ENCODE data around the gene CMTM7. TPM values are rescaled to one million over a fixed set of nuclear protein-coding genes. Genes with fewer than 3 reads are reported as not detected.
"Not testable (repeated sequence)": the region's sequence is repeated elsewhere in the genome, so short reads cannot be mapped to it uniquely, and the experiment has no call there.

CMTM7 gene
- total RNA-seq, 1 experiment from 2014 or later: 1.7 TPM

- H3K36me3 ChIP-seq: no peaks in the 10 kb centered on the region
- H3K9me3 ChIP-seq: peaks cover 12% of the 10 kb centered on the region
- H3K27me3 ChIP-seq: no peaks in the 10 kb centered on the region
- no peak for DNase-seq
- H3K4me3 ChIP-seq: no peak overlapping the region
These were observed 31.3 kb downstream of the CMTM7 start for GRCh38 chr3:32422943-32423342.

GRCh38 chr3:32423534-32423933 lies 31.9 kb downstream of the CMTM7 start:
- no peak for DNase-seq
- Histone ChIP-seq H3K9me3 (peaks cover 12% of the 10 kb centered on the region), H3K36me3 (no peaks in the 10 kb centered on the region), H3K27me3 (no peaks in the 10 kb centered on the region), H3K4me3 (no peak overlapping the region)

- Histone ChIP-seq H3K36me3 (no peaks in the 10 kb centered on the region), H3K27me3 (no peaks in the 10 kb centered on the region), H3K4me3 (no peak overlapping the region), H3K9me3 (peaks cover 9% of the 10 kb centered on the region)
- DNase-seq: no peak
These were observed 32.4 kb downstream of the CMTM7 start for GRCh38 chr3:32423956-32424557.

- Histone ChIP-seq H3K27me3 (no peaks in the 10 kb centered on the region), H3K4me3 (no peak overlapping the region), H3K9me3 (peaks cover 8% of the 10 kb centered on the region), H3K36me3 (no peaks in the 10 kb centered on the region)
- DNase-seq: no peak
These were observed 33.1 kb downstream of the CMTM7 start for GRCh38 chr3:32424581-32425250.

- Histone ChIP-seq H3K36me3 (no peaks in the 10 kb centered on the region), H3K4me3 (no peak overlapping the region), H3K27me3 (no peaks in the 10 kb centered on the region), H3K9me3 (no peaks in the 10 kb centered on the region)
- no peak for DNase-seq
These were observed 36.7 kb downstream of the CMTM7 start for GRCh38 chr3:32428092-32429068.

GRCh38 chr3:32430900-32431299 lies 39.2 kb downstream of the CMTM7 start:
- no peak overlapping the region for H3K4me3 ChIP-seq
- H3K9me3 ChIP-seq: no peaks in the 10 kb centered on the region
- H3K36me3 ChIP-seq: no peaks in the 10 kb centered on the region
- DNase-seq: no peak
- no peaks in the 10 kb centered on the region for H3K27me3 ChIP-seq

GRCh38 chr3:32431481-32431880 lies 39.8 kb downstream of the CMTM7 start:
- DNase-seq: no peak
- no peaks in the 10 kb centered on the region for H3K27me3 ChIP-seq
- H3K36me3 ChIP-seq: no peaks in the 10 kb centered on the region
- no peaks in the 10 kb centered on the region for H3K9me3 ChIP-seq
- no peak overlapping the region for H3K4me3 ChIP-seq

- DNase-seq: no peak
- H3K27me3 ChIP-seq: no peaks in the 10 kb centered on the region
- H3K36me3 ChIP-seq: no peaks in the 10 kb centered on the region
- no peak overlapping the region for H3K4me3 ChIP-seq
- no peaks in the 10 kb centered on the region for H3K9me3 ChIP-seq
These were observed 40.5 kb downstream of the CMTM7 start for GRCh38 chr3:32432045-32432710.

- H3K27me3 ChIP-seq: no peaks in the 10 kb centered on the region
- no peaks in the 10 kb centered on the region for H3K36me3 ChIP-seq
- no peak overlapping the region for H3K4me3 ChIP-seq
- no peaks in the 10 kb centered on the region for H3K9me3 ChIP-seq
- DNase-seq: no peak
These were observed 41.3 kb downstream of the CMTM7 start for GRCh38 chr3:32432711-32433530.

GRCh38 chr3:32434206-32434605 lies 42.6 kb downstream of the CMTM7 start:
- Histone ChIP-seq H3K27me3 (no peaks in the 10 kb centered on the region), H3K9me3 (no peaks in the 10 kb centered on the region), H3K4me3 (no peak overlapping the region), H3K36me3 (no peaks in the 10 kb centered on the region)
- no peak for DNase-seq

GRCh38 chr3:32435911-32436815 lies 44.5 kb downstream of the CMTM7 start:
- Histone ChIP-seq H3K27me3 (no peaks in the 10 kb centered on the region), H3K9me3 (no peaks in the 10 kb centered on the region), H3K4me3 (no peak overlapping the region), H3K36me3 (no peaks in the 10 kb centered on the region)
- no peak for DNase-seq

- H3K4me3 ChIP-seq: no peak overlapping the region
These were observed 45.1 kb downstream of the CMTM7 start for GRCh38 chr3:32436816-32437189.

GRCh38 chr3:32437896-32438295 lies 46.2 kb downstream of the CMTM7 start:
- no peaks in the 10 kb centered on the region for H3K36me3 ChIP-seq
- DNase-seq: no peak
- no peaks in the 10 kb centered on the region for H3K9me3 ChIP-seq
- no peaks in the 10 kb centered on the region for H3K27me3 ChIP-seq
- no peak overlapping the region for H3K4me3 ChIP-seq

More at GRCh38 chr3:32436816-32437189, 45.1 kb downstream of the CMTM7 start:
- Histone ChIP-seq H3K9me3 (no peaks in the 10 kb centered on the region), H3K36me3 (no peaks in the 10 kb centered on the region), H3K27me3 (no peaks in the 10 kb centered on the region)
- no peak for DNase-seq

- Histone ChIP-seq H3K36me3 (no peaks in the 10 kb centered on the region), H3K4me3 (no peak overlapping the region), H3K9me3 (no peaks in the 10 kb centered on the region), H3K27me3 (no peaks in the 10 kb centered on the region)
- no peak for DNase-seq
These were observed 47.1 kb downstream of the CMTM7 start for GRCh38 chr3:32438596-32439344.

- DNase-seq, H3K4me3 ChIP-seq, H3K36me3 ChIP-seq, H3K9me3 ChIP-seq, H3K27me3 ChIP-seq: not testable (repeated sequence)
These were observed 47.8 kb downstream of the CMTM7 start for GRCh38 chr3:32439421-32439820.
